HG03175 (cell line): Measurements from ENCODE around the gene TNS2.

Source experiments
- ATAC-seq: cut with Tn5 transposase; IDR thresholded peaks from one replicate; pipeline ENCODE4 v1.9.1; 2021; ENCODE audit warnings: mild to moderate bottlenecking, moderate library complexity; ENCODE audit not compliant: unreplicated experiment

TNS2 gene

DNA sequence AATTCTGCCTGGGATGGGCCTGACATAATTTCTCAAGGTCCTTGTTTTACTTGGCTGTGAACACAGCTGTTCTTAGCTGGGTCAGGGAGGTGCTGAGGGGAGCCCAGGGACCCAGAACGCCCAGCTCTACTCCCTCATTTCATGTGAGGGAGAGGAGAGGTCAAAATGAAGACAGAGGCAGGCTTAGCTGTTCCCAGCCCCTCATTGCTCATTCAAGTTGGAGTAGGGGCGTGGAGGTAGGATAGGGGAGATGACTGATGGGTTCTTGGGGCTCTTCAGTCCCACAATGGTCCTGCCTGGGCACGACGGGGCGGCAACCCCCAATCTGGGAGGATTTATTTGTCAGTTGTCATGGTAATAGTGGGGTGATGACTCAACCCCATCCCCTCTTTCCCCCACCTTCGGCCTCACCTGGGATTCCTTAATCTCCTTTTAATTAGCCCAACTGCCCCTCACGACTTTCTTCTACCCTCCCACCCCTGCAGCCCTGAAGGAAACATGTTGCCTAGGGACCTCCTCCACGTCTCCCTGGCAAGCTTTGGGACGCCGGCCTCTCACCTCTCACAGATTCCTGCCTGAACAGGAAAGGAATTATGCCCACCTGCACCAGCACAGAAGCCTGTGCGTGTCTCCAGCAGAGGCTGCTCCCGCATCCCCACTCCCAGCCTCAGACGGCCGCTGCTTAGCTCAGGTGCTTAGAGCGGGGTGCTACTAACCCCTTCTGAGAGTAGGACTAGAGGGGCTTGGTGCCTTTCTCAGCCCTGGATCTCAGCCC is 19.1 kb downstream of the TNS2 start:
- no peak for ATAC-seq

DNA sequence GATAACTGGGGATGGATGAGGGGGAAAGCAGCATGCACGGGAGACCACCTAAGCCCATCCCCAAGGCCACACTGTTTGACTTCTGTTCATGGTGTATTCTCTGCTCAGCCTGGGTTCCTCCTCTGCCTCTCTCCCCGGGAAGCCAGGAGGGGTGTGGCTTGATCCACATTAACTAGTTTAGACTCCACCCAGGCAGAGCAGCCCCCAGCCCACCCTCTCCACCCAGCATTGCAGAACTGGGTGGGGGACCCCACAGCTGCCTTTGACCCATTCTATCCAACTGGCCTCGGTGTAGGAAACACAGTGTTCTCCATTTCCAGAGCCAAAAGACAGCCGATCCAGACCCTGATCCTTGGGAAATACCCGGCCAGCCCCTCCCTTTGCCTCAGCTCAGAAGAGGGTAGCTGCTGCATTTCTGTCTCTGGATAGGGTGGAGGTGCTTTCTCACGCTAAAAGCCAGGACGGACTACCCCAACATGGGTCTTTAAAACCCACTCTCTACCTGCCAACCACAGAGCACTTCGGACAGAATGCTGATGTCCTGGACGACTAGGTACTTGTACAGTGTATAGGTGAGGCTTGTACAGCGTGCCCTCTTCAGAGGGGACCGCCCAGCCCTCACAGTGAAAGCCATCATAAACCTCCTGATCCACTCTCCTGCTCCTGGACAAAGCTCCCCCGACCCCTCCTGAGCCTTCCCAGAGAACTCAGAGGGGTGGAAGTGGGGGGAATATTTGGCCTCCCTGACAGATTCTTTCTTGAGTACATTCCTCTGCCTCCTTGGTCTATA is 20.0 kb downstream of the TNS2 start:
- no peak for ATAC-seq

DNA sequence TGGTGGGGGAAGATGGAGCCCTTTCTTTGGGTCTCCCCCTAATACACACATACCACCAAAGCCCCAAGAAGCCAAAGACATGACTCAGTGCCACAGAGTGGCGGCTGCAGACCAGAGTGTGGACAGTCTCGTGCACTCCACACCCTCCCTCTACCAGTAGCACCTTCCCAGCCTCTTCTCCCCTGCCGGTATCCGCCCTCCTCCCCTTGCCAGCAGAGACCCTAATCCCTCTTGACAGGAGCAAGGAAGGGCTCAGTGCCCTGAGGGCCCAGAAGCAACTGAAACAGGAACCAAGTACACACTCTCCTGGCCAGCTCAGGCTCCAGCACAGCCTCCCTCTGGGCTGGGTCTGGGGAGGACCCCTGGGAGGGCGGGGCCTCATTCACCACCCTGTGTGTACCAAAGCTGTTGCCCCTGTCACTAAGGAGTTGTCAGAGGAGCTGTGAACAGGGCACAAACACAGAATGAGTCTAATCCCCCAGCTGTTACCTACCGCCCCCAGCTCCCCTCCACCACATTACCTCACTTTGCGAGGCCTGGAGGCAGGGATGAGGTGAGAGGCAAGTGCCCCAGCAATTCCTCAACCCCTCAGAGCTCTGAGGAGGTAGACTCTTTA is 21.1 kb downstream of the TNS2 start:
- no peak for ATAC-seq

DNA sequence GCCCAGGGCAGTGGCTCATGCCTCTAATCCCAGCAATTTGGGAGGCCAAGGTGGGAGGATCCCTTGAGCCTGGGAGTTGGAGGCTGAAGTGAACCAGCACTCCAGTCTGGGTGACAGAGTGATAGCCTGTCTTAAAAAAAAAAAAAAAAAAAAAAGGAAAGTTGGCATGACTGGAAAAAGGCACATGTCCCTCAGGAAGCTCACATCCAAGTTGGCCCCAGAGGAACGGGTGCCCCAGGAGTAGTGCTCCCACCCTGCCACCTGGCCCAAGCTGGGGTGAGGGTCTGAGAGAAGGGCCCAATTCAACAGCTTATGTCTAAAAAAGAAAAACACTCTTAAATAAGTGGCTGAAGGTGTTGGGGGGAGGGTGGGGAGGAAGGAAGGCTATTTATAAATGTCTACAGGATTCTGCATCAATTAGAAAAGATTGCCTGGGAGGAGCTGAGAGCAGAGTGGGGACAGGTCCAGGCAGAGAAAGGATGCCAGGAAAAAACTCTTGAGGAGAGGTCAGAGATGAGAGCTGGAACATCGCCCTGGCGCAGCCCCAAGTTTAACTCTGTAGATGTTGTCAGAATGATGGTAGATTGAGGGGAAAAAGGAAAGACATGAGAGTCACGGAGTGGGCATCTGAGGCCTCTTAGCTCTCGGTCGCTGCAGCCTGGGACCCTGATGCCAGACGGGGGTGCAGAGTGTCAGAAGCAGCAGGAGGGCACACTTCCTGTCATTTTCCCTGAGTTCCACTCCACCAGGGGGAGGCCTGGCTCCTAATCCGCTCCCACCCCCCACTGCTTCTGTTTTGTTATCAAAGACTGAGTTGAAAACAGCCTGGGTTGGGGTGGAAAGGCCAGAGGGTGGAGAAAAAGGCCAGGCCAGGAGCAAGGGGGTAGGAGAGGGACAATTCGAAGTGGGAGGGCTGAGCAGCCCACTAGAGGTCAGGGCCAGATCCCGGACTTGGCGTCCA is 22.0 kb downstream of the TNS2 start:
- ATAC-seq = no peak

DNA sequence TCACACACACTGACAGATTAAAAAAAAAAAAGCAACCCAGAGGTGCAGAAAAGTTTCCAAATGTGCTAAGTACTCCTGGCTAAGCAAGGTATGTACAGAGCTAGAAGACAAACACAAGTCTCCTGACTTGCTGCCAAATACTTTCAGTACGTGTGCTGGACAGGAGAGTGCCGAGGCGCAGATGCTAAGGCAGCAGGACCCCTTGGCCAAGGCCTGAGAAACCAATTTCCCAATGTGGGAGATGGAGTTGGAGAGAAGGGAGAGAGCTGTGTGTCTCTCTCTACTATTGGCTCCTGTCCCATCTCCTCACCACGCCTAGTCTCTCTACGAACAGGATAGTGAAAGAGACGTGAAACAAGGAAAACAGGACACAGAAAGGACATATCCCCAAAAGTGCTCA is 24.0 kb downstream of the TNS2 start:
- no peak for ATAC-seq

DNA sequence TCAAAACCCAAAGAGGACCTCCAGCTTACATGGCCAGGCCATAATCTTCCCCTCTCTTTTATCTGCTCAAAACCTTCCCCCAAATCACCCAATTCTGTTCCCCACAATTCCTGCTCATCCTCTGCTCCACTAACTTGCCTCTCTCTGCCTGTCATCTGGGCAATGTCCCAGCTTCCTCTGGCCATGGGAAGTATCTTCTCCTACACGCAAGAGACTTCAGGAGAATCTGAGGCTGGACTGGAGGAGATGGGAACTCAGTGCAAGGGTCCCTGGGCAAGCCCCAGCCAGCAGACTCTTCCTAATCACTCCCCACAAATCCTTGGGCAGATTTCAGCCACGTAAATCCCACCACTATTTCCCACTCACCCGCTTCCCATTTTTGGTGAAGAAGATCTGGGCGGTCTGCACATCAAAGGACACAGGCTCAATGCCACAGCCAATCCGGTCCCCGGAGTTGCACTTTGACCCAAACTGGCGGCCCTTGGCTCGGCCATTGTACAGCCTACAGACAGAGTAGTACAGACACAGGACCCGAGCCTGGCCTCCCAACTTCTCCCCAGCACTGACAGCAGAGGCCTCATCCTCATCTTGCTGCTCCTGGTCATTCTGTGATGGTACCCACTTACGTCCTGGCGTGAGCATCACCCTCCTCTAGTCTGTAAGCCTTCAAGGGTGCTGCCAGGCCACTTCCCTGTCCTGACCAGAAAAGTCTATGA is 24.6 kb downstream of the TNS2 start:
- ATAC-seq = no peak

DNA sequence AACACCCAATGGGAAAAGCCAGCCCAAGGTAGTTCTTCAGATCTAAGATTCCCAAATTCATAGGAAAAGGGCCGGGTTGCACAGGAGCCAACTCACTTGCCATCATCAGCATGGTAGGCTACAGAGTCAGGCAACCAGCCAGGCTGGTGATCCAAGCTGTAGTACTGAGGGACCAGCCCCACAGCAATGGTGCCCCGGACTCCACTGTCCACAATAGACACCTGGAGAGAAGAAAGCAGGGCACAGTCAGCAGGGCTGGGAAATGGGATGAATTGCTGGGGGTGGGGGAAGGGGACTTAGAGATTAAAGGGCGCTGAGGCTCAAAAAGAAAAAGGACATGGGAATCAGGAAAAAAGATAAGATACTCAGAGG is 25.1 kb downstream of the TNS2 start:
- ATAC-seq = no peak

DNA sequence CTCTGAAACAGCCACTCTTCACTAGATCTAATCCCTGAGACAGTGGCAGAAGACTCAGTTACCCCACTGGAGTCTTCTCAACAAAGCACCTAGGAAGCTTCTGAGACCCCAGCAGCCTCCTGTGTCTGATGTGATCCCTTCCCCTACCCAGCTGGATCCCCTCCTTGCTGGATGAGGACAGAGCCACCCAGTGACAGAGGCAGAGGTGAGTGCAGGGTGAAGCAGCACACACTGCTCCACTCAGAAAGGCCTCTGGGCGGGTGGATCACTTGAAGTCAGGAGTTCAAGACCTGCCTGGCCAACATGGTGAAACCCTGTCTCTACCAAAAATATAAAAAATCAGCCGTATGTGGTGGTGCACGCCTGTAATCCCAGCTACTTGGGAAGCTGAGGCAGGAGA is 26.6 kb downstream of the TNS2 start:
- no peak for ATAC-seq

DNA sequence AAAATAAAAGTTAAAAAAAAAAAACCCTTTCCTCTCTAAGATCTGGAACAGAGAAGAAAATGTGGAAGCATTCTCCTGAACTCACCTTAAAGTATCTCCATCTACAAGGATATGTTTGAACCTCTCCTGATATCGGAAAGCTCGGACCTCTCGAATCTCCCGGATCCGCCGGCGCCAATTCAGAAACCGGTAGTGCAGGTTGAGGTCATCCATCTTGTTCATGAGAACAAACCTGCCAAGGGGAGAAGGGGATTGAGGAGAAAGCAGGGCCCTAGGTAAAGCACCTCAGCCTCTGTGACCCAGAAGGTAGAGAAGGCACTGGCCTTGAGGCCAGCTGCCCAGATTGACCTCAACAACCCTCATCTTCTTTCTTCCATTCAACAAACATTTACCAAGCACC is 27.2 kb downstream of the TNS2 start:
- ATAC-seq = no peak

DNA sequence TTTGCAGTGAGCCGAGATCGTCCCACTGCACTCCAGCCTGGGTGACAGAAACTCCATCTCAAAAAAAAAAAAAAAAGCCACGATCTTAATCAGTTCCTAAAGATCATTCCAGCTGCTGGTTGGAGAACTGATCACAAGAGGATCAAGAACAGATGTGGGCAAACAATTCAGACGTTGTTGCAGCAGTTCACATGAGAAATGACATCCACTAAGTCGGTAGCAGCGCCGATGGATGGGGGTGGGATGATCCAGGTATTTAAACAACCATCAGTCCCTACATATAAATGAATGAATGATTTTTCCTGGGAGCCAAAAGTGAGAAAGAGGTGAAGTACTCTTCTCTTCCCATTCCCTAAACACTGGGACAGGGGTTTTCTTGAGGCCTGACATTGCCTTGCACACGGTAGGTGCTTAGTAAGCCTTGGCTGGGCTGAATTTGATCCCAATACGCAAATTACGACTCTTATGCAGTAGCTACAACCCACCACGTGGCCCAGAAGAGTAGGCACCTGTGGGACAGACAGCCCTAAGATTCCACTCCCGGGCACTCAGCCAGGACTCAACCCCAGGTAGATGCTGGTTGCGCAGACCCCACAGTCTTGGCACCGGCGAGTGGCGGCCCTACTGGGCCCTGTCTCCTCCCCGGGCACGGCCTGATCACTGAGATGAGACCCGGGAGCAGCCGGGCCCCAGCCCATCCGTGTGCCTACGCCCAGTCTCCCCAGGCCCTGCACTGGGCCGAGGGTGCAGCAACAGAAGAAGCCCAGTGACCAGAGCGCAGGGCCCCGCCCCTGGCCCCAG is 28.8 kb downstream of the TNS2 start:
- ATAC-seq = peak; percentile 32

DNA sequence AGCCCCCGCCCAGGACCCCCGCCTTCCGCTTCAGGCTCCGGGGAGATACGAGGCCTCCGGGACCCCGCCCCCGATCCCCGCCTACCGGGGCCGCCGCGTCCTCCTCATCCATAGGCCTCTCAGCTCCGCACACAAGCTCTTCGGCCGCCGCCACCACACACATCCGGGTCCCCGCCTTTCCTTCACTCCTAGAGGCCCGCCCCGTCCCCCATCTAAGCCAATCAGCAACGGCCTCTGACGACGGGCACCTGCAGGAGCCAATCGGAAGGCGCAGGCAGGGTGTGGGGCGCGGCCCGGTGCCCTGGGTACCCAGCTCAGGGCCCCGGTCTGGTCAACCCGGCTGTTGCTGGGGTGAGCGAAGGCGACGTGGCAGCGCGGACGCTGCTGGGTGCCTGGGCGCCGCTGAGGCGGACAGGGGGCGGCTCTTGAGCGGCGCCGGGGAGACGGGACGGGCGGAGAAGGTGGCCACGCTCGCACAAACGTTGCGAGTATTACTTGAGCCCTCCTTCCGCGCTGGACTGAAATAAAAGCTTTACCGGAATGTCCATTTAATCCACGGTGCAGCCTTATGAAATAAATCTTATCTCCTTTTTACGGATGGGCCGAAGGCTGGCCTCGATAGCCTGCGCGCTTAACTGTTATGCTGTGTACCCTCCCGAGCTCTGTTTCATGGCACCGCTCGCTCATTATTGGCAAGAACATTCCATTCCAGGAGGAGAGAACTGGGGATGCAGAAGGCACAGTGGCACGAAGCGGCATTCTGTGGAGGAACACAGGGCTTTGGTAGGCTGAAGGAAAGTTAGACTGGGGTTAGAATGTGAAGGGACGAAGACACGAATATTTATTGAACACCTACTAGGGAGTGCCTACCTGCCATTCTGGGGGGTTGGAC is 29.6 kb downstream of the TNS2 start, which contains the start of gene SPRYD3:
Gene SPRYD3, minus strand, starts transcription at position 165 of the 892 bp plus-strand sequence. Its CDS starts 57 bp downstream, at position 108.
- ATAC-seq = peak; percentile 99

DNA sequence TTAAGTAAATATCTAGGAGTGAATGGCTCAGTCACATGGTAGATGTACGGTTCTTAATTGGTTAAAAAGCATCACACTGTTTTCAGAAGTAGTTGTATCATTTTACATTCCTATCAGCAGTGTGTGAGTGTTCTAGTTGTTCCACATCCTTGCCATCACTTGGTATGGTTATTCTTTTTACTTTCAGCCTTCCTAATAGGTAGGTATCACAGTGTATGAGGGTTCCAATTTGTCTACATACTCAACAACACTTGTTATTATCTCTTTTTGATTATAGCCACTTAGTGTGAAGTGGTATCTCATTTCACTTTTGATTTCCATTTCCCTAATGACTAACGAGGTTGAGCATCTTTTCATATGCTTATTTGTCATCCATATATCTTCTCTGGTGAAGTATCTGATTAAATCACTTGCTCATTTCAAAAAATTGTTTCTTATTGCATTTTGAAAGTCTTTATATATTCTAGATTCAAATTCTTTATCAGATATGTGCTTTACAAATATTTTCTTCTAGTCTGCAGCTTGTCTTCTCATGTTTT is 32.8 kb downstream of the TNS2 start:
- ATAC-seq = no peak

DNA sequence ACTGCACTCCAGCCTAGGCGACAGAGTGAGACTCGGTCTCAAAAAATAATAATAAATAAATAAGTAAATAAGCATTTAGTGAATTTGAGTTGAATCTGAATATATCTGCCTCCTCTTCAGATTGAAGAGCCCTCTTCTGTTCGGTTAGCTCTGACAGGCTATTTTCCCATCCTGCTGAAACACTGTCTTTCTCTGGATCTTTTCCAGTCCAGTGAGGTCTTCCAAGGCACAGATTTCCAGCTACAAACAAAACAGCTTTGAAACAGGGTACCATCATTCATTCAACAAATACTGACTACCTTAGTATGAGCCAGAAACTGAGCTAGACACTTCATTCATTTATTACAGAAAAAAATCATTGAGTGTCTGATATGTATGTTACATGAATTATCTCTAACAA is 36.5 kb downstream of the TNS2 start:
- no peak for ATAC-seq

DNA sequence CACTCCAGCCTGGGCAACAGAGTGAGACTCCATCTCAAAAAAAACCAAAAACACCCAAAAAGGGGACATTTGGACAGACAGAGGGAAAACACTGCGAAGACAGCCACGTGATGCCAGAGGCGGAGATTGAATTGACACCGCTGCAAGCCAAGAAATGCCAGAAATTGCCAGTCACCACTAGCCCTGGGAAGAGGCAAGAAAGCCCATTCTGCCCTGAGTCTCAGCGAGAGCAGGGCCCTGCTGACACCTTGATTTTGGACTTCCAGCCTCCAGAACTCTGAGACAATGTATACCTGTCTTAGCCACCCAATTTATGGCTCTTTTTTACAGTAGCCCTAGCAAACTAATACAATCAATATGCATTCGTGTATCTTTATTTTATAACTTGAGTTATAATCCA is 40.2 kb downstream of the TNS2 start:
- no peak for ATAC-seq

DNA sequence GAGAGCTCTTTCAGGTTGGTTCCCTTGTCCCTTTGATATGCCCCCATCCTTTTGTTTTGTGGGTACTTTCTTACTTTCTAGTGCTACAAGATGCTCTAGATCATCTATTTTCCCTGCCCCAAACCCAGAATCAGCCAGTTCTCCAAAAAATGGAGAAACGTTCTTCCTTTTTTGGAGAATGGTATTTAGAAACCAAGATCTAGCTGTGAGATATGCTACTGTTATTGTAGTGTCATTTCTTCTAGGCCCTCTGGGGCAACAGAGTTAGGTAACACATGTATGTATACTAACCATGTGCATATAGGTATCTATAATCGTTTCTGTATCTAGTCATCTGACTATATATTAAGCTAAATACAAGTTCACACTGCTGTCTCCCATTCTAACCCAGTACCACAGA is 40.7 kb downstream of the TNS2 start:
- ATAC-seq = no peak

DNA sequence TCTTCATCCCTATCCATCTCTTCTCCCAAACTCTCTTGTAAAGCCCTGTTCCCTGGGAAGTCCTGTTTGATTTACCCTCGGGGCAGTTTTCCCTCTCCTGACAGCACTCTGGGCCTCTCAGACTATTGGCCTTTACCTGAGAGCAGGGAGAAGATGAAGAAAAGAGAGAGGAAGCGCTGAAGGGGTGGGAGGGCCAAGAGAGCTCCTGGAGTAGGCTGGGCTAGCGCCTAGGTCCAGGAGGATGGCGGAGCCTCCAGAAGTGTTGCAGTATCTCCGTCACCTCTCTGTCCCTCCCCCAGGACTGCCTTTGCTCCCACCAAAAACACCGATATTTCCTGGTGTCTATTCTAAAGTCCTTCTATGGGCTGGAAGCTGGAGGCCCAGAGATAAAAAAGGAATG is 41.9 kb downstream of the TNS2 start:
- no peak for ATAC-seq

DNA sequence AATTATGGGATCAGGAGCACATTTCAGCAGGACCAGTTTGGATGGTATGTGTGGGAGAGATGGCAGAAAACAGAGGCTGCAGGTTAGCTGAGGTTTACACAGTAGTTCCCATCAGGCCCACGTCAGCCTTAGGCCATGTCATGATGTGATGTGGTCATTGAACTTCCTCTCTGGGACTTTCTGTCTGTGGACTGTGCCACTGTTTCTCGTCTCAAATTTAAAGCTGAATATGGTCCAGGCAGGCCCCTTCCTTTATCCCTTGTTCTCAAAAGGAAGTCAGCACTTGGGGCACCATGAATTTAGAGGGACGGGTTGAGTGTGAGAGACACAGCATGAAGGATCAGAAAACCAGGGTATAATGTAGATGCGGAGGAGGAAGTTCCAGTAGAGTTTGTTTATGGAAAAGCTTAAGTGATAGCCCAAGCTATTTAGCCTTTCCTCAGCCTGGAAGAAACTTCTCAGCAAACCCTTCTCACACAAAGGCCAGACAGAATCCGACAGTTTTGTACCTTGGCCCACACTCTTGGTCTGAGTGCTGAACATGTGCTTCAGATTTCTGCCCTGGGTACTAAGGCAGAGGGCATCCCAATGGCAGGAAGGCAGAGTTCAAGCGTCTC is 44.0 kb downstream of the TNS2 start:
- ATAC-seq = no peak

DNA sequence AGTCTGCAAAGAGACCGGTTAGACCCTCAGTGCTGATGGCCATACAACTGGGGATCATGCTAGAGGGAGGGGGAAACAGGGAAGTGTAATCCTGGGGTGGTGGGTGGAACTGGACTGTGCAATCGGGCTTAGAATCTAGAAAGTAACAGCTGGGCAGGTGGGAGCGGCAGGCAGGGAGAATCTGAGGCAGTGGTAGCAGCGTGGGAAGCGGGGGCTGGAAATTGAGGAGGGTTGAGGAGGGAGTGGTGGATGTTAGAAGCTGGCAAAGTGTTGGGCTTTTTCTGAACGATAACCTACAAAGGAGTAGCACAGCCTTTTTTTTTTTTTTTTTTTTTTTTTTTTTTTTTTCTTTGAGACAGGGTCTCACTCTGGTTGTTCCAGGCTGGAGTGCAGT is 44.5 kb downstream of the TNS2 start:
- no peak for ATAC-seq
